Dermis microvascular lymphatic vessel endothelial cell (primary cell): Measurements from ENCODE around the gene RRAS. TPM values are rescaled to one million over a fixed set of nuclear protein-coding genes. Genes with fewer than 3 reads are reported as not detected.
"Not testable (repeated sequence)": the region's sequence is repeated elsewhere in the genome, so short reads cannot be mapped to it uniquely, and the experiment has no call there.

Source experiments
- DNase-seq, 2 donors: peaks; one replicate each; pipeline versions ENCODE4 v3.0.0 to v3.0.0-alpha.2; 2010; ENCODE audit warnings: low read depth in 2 of 2
- total RNA-seq: library from RNA; depleted of rRNA; stranded (reverse); fragments of >200 nt; gene quantifications from 2 replicates; pipeline ENCODE4 v1.2.1, GENCODE V29; 2014

The RRAS gene
- total RNA-seq, 1 donor from 2014 or later, result 23.0 TPM

- DNase-seq, result no peak
Measured at GRCh38 chr19:49632576-49632975, 7.4 kb downstream of the RRAS start.

GRCh38 chr19:49631610-49632192 lies 8.2 kb downstream of the RRAS start:
- DNase-seq, result no peak

- DNase-seq, result peak; percentile 23 to 45
Measured at GRCh38 chr19:49631014-49631588, 8.8 kb downstream of the RRAS start.

- no peak for DNase-seq
Measured at GRCh38 chr19:49629659-49630058, 10.3 kb downstream of the RRAS start.

GRCh38 chr19:49626226-49626625 lies 13.7 kb downstream of the RRAS start:
- DNase-seq, result no peak

- no peak for DNase-seq
Measured at GRCh38 chr19:49624967-49625910, 14.7 kb downstream of the RRAS start.

- not testable (repeated sequence) for DNase-seq
Measured at GRCh38 chr19:49617860-49618259, 22.1 kb downstream of the RRAS start.

GRCh38 chr19:49616945-49617344 lies 23.0 kb downstream of the RRAS start:
- DNase-seq, result no peak

GRCh38 chr19:49616532-49616931 lies 23.4 kb downstream of the RRAS start:
- no peak for DNase-seq

- no peak for DNase-seq
Measured at GRCh38 chr19:49615861-49616260, 24.1 kb downstream of the RRAS start.

- peak in 1 of 2 donors; percentile 96 for DNase-seq
Measured at GRCh38 chr19:49614096-49614833, 25.7 kb downstream of the RRAS start.

- DNase-seq, result peak in 1 of 2 donors; percentile 83
Measured at GRCh38 chr19:49613374-49613773, 26.6 kb downstream of the RRAS start.

GRCh38 chr19:49609499-49610092 lies 30.3 kb downstream of the RRAS start:
- no peak for DNase-seq

GRCh38 chr19:49605605-49606004 lies 34.3 kb downstream of the RRAS start:
- no peak for DNase-seq

GRCh38 chr19:49602806-49603205 lies 37.1 kb downstream of the RRAS start:
- no peak for DNase-seq

GRCh38 chr19:49601482-49602038 lies 38.4 kb downstream of the RRAS start:
- DNase-seq, result no peak

- DNase-seq, result no peak
Measured at GRCh38 chr19:49599378-49600295, 40.3 kb downstream of the RRAS start.

- no peak for DNase-seq
Measured at GRCh38 chr19:49597703-49597974, 42.3 kb downstream of the RRAS start.

- DNase-seq, result no peak
Measured at GRCh38 chr19:49596954-49597702, 42.8 kb downstream of the RRAS start.

- no peak for DNase-seq
Measured at GRCh38 chr19:49596407-49596806, 43.5 kb downstream of the RRAS start.
